CD14-positive monocyte (primary cell): Measurements from ENCODE around the gene IPPK. TPM values are rescaled to one million over a fixed set of nuclear protein-coding genes. Genes with fewer than 3 reads are reported as not detected.

ENCODE experiments used
- DNase-seq, 3 donors: peaks; one replicate each; pipeline ENCODE4 v3.0.0-alpha.2; 2011 to 2022
- H2AFZ ChIP-seq: 2 replicates; pipeline ENCODE4 v1.6.0; 2012; ENCODE audit warnings: mild to moderate bottlenecking, low read depth, low read length, inconsistent platforms; ENCODE audit not compliant: insufficient read depth, poor library complexity, severe bottlenecking
- H3K27ac ChIP-seq, 2 donors: 1 replicate in 1 of 2; 2 replicates in 1 of 2; pipeline ENCODE4 v1.5.1; 2012 to 2013; ENCODE audit warnings: low read length in 2 of 2, control low read depth in 1 of 2, inconsistent platforms in 1 of 2, low read depth in 1 of 2, mild to moderate bottlenecking in 1 of 2
- H3K27me3 ChIP-seq, 2 donors: one replicate each; pipeline versions ENCODE4 v1.6.0 to v1.6.1; 2011 to 2013; ENCODE audit warnings: low read length in 2 of 2; ENCODE audit not compliant: control insufficient read depth in 2 of 2, insufficient read depth in 2 of 2
- H3K36me3 ChIP-seq, 2 donors: replicated peaks in 1 of 2; 1 replicate in 1 of 2; 2 replicates in 1 of 2; pipeline versions ENCODE4 v1.5.1 to v1.6.1; 2012 to 2013; ENCODE audit warnings: low read length in 2 of 2, control low read depth in 1 of 2, inconsistent platforms in 1 of 2, mild to moderate bottlenecking in 1 of 2; ENCODE audit not compliant: insufficient read depth in 2 of 2, control insufficient read depth in 1 of 2
- H3K4me1 ChIP-seq, 2 donors: 1 replicate in 1 of 2; 2 replicates in 1 of 2; pipeline versions ENCODE4 v1.5.1 to v1.6.1; 2012 to 2013; ENCODE audit warnings: low read length in 2 of 2, control low read depth in 1 of 2, inconsistent platforms in 1 of 2, mild to moderate bottlenecking in 1 of 2, moderate library complexity in 1 of 2; ENCODE audit not compliant: insufficient read depth in 2 of 2, control insufficient read depth in 1 of 2
- H3K4me2 ChIP-seq: replicated peaks from 2 replicates; pipeline ENCODE3; 2012; ENCODE audit warnings: low read length, moderate library complexity, mild to moderate bottlenecking; ENCODE audit not compliant: poor library complexity, severe bottlenecking; ENCODE audit errors: extremely low read depth
- H3K4me3 ChIP-seq, 3 experiments: fragments of 200-600 bp in 1 of 3; sonication (generic) in 1 of 3; replicated peaks in 1 of 3; 1 replicate in 2 of 3; 2 replicates in 1 of 3; pipeline ENCODE4 v1.5.1; 2011 to 2013; ENCODE audit warnings: low read length in 3 of 3, mild to moderate bottlenecking in 3 of 3, control low read depth in 2 of 3, low read depth in 2 of 3, inconsistent platforms in 1 of 3, moderate library complexity in 1 of 3
- H3K79me2 ChIP-seq: 2 replicates; pipeline ENCODE4 v1.6.0; 2012; ENCODE audit warnings: mild to moderate bottlenecking, control low read depth, inconsistent platforms, low read length, moderate library complexity; ENCODE audit not compliant: insufficient read depth
- H3K9ac ChIP-seq: 2 replicates; pipeline ENCODE4 v1.6.0; 2017; ENCODE audit warnings: low read length, mild to moderate bottlenecking; ENCODE audit not compliant: insufficient read depth, poor library complexity, severe bottlenecking
- H3K9me3 ChIP-seq, 2 donors: replicated peaks in 1 of 2; 1 replicate in 1 of 2; 2 replicates in 1 of 2; pipeline versions ENCODE4 v1.5.1 to v1.6.1; 2012 to 2013; ENCODE audit warnings: low read length in 2 of 2, control low read depth in 1 of 2; ENCODE audit not compliant: control insufficient read depth in 1 of 2, insufficient read depth in 1 of 2
- H4K20me1 ChIP-seq: 2 replicates; pipeline ENCODE4 v1.6.0; 2012; ENCODE audit warnings: mild to moderate bottlenecking, low read length, control low read depth, moderate library complexity; ENCODE audit not compliant: insufficient read depth
- H3K27ac Mint-ChIP-seq, 7 donors: one replicate each; pipeline ENCODE4 v1.8.0; 2020; ENCODE audit warnings: mild to moderate bottlenecking in 7 of 7, mixed read lengths in 7 of 7, moderate library complexity in 6 of 7, inconsistent platforms in 2 of 7
- H3K27me3 Mint-ChIP-seq, 3 donors: one replicate each; pipeline ENCODE4 v1.8.0; 2021 to 2022; ENCODE audit warnings: low read depth in 3 of 3, mild to moderate bottlenecking in 3 of 3, mixed read lengths in 3 of 3, moderate library complexity in 3 of 3, inconsistent platforms in 1 of 3
- H3K36me3 Mint-ChIP-seq, 2 donors: one replicate each; pipeline ENCODE4 v1.8.0; 2020; ENCODE audit warnings: mixed read lengths in 2 of 2, inconsistent platforms in 1 of 2, mild to moderate bottlenecking in 1 of 2
- H3K4me1 Mint-ChIP-seq: one replicate; pipeline ENCODE4 v1.8.0; 2020; ENCODE audit warnings: mild to moderate bottlenecking, mixed read lengths
- H3K4me3 Mint-ChIP-seq, 2 donors: one replicate each; pipeline ENCODE4 v1.8.0; 2020; ENCODE audit warnings: mild to moderate bottlenecking in 2 of 2, mixed read lengths in 2 of 2, moderate library complexity in 1 of 2
- H3K9me3 Mint-ChIP-seq, 7 donors: one replicate each; pipeline ENCODE4 v1.8.0; 2020 to 2022; ENCODE audit warnings: mixed read lengths in 7 of 7, mild to moderate bottlenecking in 6 of 7, moderate library complexity in 6 of 7, inconsistent platforms in 2 of 7
- WGBS: methylation state at CpG from one replicate; pipeline ENCODE4 v1.1.5; 2013; ENCODE audit warnings: missing lambda C conversion rate; ENCODE audit not compliant: insufficient coverage; 5-methylcytosine and 5-hydroxymethylcytosine counted together
- intact Hi-C, 2 donors: fragments of 100-400 bp; cut with micrococcal nuclease; formaldehyde crosslinking; loops; one replicate each; pipeline versions ENCODE4 v1.15.0 to v1.15.1; 2023
- polyA plus RNA-seq, 3 donors: library from polyadenylated mRNA; depleted of rRNA in 1 of 3; unstranded in 2 of 3; stranded (reverse) in 1 of 3; fragments of 300-500 nt in 2 of 3; fragments of >200 nt in 1 of 3; fragmentation: Illumina TruSeq in 2 of 3; gene quantifications; 1 replicate in 2 of 3; 2 replicates in 1 of 3; pipeline ENCODE4 v1.2.3, GENCODE V29; 2012 to 2021
- TF ChIP-seq, protein P1 (sequence below): fragments of 200-600 bp; IDR thresholded peaks from one replicate; pipeline ENCODE4 v1.8.0; 2022; ENCODE audit warnings: antibody characterized with exemption, mild to moderate bottlenecking

The IPPK gene
- polyA plus RNA-seq, 3 donors: 1.9 to 11.6 (median 3.2) TPM

DNA sequence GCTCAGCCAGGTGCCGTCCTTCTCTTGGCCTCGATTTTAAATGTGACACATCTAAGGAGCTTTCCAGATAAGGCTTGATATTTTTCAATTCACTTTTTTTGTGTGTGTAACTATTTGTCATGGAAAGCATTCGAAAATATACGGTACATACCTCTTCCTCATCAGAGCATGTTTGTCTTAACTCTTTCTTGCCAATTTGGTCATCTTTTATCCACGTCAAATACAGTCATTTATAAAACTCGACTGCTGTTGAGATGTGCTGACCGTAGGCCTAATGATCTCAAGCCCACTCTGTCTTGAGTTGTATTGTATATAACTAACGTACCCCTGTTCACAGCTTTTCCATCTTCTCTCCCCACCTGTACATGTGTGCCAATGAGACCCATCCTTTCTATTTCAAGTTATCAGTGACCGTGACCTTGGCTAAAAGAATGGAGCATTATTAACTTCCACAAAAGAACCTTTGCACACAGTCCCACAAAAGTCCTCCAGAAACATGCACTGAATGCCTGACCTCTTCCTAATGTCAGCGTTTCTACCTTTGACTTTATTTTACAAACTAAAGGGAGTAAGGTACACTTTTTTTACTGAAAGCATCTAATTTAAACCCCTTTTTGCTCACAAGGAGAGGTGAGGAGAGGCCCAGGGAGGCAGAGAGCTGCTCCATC lies 61.6 kb downstream of the IPPK start:
- Mint-ChIP-seq H3K27me3 (peaks cover 0 to 3% (median 0%) of the 10 kb centered on the region in 3 donors), H3K27ac (no peak overlapping the region), H3K36me3 (peaks cover 25 to 33% of the 10 kb centered on the region in 2 donors), H3K4me3 (no peak overlapping the region), H3K9me3 (peaks cover 3 to 20% (median 10%) of the 10 kb centered on the region in 7 donors), H3K4me1 (no peaks in the 10 kb centered on the region)
- Histone ChIP-seq H3K9ac (no peak overlapping the region), H3K9me3 (peaks cover 6 to 14% of the 10 kb centered on the region in 2 donors), H3K4me3 (no peak overlapping the region), H2AFZ (no peak overlapping the region), H4K20me1 (no peaks in the 10 kb centered on the region), H3K79me2 (no peaks in the 10 kb centered on the region), H3K27ac (no peak overlapping the region), H3K4me2 (no peak overlapping the region), H3K4me1 (no peaks in the 10 kb centered on the region), H3K27me3 (no peaks in the 10 kb centered on the region), H3K36me3 (peaks cover 17 to 30% of the 10 kb centered on the region in 2 donors)
- no peak for DNase-seq
- intact Hi-C loops: no loop called here
- TF ChIP-seq, protein P1, sequence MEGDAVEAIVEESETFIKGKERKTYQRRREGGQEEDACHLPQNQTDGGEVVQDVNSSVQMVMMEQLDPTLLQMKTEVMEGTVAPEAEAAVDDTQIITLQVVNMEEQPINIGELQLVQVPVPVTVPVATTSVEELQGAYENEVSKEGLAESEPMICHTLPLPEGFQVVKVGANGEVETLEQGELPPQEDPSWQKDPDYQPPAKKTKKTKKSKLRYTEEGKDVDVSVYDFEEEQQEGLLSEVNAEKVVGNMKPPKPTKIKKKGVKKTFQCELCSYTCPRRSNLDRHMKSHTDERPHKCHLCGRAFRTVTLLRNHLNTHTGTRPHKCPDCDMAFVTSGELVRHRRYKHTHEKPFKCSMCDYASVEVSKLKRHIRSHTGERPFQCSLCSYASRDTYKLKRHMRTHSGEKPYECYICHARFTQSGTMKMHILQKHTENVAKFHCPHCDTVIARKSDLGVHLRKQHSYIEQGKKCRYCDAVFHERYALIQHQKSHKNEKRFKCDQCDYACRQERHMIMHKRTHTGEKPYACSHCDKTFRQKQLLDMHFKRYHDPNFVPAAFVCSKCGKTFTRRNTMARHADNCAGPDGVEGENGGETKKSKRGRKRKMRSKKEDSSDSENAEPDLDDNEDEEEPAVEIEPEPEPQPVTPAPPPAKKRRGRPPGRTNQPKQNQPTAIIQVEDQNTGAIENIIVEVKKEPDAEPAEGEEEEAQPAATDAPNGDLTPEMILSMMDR: no peak
- WGBS: 97% methylated on average over 5 of the region's 10 CpGs

DNA sequence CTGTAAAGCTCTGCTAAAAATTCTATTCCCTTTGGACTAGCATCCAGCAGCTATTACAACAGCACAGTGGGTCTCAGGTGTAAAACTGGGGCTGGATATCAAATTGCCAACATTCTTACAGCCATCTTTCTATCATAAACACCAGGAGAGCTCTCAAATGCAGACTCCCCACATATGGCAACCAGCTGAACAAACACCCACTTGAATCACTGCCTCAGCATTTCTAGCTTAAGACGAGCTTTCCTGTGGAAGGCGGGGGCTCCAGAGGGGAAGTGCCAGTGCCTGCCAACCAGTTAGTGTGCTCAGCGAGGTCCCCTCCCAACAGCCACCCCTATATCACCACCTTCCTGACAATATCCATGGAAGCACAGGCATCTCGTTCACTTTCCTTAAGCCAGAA lies 62.2 kb downstream of the IPPK start:
- Histone ChIP-seq H4K20me1 (no peaks in the 10 kb centered on the region), H3K27ac (no peak overlapping the region), H3K79me2 (no peaks in the 10 kb centered on the region), H2AFZ (no peak overlapping the region), H3K4me3 (no peak overlapping the region), H3K36me3 (peaks cover 16 to 24% of the 10 kb centered on the region in 2 donors), H3K9me3 (peaks cover 6 to 14% of the 10 kb centered on the region in 2 donors), H3K9ac (no peak overlapping the region), H3K4me2 (no peak overlapping the region), H3K4me1 (no peaks in the 10 kb centered on the region), H3K27me3 (no peaks in the 10 kb centered on the region)
- DNase-seq: no peak
- H3K4me3 Mint-ChIP-seq: no peak overlapping the region
- H3K36me3 Mint-ChIP-seq: peaks cover 22 to 29% of the 10 kb centered on the region in 2 donors
- WGBS: 65% methylated on average over 4 of the region's 4 CpGs
- intact Hi-C loops: no loop called here
- H3K27me3 Mint-ChIP-seq: peaks cover 0 to 3% (median 0%) of the 10 kb centered on the region in 3 donors
- H3K9me3 Mint-ChIP-seq: peaks cover 3 to 21% (median 10%) of the 10 kb centered on the region in 7 donors
- no peaks in the 10 kb centered on the region for H3K4me1 Mint-ChIP-seq
- TF ChIP-seq, protein P1: no peak
- H3K27ac Mint-ChIP-seq: no peak overlapping the region
